ENCODE results near the gene THY1. TPM values are rescaled to one million over a fixed set of nuclear protein-coding genes. Genes with fewer than 3 reads are reported as not detected.

The THY1 gene
- total RNA-seq, 2 donors from 2014 or later = 35.0 to 151 TPM

DNA sequence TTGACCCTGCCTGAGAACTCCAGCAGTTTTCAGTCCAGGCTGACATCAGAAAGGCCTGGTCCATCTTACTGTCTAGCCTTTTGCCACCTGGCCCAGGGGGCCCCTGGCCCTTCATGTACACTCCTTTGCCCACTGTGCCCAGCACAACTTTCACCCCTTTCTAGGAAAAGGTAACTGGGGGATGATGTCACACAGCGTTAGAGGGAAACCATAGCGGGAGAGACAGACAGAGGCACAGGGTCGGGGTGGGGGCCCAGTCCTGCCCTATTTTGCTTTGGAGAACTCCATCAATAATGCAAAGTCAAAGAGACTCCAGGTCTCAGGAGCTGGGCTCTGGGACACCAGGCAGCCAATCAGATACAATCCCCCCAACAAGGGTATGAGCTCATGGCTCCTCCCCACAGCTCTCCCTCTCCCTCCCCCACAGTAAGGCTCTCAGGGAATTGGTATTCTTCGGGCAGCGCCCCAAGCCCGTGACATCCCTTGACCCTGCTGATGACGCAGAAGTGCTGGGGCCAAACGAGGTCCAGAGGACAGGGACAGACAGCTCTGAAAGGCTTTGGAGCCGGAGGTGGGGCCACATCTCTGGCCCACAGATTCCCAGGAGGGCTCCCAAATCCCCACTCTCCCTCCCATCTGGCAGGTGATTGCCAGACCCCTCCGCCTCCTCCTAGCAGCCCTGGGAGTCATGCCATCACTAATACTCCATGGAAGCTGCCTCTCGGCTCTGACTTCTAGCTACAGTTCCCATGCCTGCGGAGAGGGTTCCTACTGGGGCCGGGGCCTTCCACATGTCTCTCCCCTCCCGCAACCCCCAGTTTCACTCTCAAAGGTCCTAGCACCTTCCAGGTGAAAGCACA, 47.4 kb downstream of the THY1 start:
- peak; percentile 96 for DNase-seq (ENCODE audit: low spot score)
- intact Hi-C loops (cut with DNase I) = loop anchor here in 1 of 2 donors (10.0 kb wide), 1 partner anchor 99 kb away; no protein-coding TSS in a partner anchor

DNA sequence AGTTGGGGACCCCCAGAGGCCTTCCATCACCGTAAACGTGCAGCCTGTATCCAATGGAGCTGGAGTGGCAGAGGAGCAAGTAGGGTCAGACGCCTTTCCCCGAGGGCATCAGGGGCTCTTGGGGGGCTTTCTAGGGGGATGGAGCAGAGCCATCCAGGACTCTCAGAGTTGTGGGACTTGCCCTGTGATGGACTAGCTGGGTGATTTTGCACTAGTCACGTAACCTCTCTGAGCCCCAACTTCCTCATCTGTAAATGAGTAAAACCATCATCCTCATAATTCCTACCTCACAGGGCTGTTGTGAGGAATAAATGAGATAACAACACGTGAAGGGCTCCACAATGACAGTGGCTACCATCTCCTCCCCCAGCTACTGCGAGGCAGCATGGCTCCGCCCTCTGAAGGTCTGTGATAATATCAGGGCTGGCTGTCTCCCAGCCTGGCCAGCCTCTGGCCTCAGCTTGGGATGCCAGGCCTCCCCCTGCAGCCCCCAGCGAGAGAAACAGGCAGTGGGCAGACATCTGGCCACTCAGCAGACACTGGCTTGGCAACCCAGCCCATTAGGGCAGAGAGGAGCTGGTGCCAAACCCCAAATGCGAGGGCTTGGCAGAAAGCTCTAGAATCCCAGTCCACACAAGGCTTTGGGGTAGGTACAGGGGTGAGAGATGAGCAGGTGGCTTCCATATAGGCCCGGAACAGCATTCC, 48.2 kb downstream of the THY1 start:
- intact Hi-C loops (cut with DNase I) = loop anchor here (5.0 to 10.0 kb wide), 2 partner anchors 98 to 100 kb away; no protein-coding TSS in a partner anchor
- peak; percentile 73 for DNase-seq (ENCODE audit: low spot score)

DNA sequence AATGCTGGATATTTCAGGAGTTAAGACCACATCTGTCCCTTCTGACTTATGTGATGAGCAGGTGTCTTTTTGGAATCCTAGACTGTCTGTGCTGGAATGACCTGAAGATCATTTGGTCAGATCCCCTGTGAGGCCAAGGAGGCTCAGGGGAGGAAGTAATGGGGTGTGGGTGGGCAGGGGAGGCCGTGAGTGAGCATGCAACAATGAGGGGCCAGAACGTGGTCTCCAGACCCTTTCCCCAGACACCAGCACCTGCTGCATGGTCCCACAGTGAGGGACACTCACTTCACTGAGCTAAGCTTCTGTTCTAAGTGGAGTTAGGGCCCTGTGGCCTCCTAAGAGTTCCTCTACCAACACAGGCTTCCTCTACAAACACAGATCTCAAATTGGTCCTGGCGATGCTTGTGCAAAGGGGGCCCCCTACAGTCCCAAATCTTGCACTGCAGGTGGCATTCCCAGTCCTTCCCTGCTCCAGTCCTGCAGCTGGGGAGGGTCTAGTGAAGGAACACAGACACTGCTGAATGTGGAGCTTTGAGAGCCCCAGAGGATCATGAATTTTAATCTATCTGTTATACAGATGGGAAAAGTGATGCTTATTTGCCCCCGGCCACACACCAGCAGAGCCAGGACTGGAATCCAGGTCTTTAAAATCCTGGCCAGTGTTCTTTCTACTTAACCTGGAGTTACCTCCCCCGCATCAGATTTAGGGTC, 48.9 kb downstream of the THY1 start:
- intact Hi-C loops (cut with DNase I) = loop anchor here (2.0 to 10.0 kb wide), 3 partner anchors 17 to 101 kb away; no protein-coding TSS in a partner anchor
- DNase-seq (ENCODE audit: low spot score) = peak; percentile 92

DNA sequence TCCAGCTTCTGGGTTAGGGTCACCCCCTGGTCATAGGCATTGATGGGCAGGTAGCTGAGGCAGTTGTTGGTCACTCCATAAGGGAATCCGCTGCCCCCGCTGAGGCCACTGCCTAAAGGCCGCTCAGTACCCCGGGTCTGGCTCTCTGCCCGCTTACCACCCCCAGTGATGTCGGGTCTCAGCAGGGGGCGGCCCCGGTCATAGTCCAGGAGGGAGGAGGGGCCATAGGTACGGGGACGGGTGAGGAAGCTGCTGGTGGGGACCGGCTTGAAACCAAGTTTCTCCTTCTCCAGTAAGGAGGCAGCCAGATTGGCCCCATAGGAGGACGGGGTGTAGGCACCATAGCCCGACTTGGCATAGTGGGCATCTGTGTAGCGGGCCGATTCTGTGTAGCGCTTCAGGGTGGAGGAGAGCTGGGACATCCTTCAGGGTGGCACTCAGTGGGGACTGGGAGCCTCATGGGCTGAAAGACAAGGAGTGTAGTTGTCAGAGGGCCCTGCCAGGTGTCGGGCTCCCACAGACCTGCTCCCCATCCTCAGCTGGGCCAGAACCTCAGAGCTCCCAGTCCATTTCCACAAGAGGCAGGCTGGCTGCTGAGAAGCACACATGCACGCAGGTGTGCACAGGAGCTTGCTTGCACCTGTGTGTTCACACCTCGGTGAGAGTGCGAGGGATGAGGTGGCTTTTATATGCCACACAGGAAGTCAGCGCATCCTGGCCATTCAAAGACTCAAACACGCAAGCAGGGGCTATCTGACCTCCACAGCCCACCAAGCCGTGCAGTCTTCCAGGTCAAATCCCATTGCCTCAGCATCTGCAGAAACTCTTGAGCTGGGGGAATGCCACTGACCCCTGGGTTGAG, 49.7 kb downstream of the THY1 start:
- intact Hi-C loops (cut with DNase I) = loop anchor here (2.0 to 10.0 kb wide), 3 partner anchors 16 to 102 kb away; no protein-coding TSS in a partner anchor
- peak; percentile 75 for DNase-seq (ENCODE audit: low spot score)

DNA sequence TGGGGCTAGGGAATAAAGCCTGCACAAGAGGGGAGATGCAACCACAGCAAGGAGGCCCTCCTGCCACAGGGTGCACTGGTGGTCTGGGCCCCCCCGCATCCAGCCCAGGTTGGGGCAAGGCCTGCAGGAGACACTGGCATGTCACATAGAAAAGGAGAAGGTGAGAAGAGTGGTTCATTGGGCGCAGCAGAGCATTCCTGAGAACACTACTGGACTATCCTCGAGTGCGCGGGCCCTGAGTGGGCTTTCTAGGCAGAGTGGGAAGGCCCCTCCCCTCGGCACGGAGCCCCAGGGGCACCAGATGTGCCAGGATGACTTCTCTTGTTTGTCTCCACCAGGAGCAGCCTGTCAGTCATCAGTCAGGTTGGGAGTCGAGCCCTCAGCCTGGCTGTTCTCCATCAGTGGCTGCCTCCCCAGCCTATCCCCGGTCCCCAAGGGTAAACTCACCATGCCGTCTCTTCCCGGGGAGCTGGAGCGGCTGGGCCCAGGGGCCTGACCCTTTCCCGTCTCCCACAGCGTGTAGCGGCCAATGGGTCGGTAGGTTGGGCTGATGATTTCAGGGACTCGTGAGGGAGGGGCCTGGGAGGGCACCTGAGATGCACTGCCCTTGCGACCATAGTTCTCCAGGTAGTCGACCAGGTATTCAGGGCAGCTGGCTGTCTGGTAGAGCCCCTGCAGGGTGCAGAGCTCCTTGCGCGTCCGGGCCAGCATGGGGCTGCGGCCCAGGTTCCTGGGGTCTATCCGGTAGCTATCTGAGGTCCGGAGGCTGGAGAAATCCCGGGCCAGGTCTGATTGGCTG, 50.5 kb downstream of the THY1 start:
- DNase-seq (ENCODE audit: low spot score) = peak; percentile 77
- intact Hi-C loops (cut with DNase I) = loop anchor here (2.0 to 10.0 kb wide), 3 partner anchors 16 to 102 kb away; no protein-coding TSS in a partner anchor

DNA sequence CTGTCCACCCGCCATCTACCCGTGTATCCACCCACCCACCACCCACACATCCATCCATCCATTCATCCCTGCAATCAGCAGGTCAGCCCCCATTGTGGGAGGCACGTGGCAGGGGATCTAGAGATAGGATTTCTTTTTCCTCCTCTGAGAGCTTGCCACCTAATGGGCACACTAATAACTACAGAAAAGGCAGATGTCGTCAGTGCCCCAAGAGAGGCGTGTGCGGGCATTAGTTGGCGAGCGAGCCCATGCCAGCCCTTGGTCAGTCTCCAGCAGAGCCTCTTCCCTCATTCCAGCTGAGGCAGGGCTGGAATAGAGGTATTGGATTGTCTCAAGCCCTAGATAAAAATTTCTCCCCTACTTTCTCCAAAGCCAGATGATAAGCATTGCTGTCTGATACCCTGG, 51.2 kb downstream of the THY1 start:
- peak; percentile 73 for DNase-seq (ENCODE audit: low spot score)
- intact Hi-C loops (cut with DNase I) = loop anchor here (2.0 to 10.0 kb wide), 3 partner anchors 15 to 103 kb away; no protein-coding TSS in a partner anchor

DNA sequence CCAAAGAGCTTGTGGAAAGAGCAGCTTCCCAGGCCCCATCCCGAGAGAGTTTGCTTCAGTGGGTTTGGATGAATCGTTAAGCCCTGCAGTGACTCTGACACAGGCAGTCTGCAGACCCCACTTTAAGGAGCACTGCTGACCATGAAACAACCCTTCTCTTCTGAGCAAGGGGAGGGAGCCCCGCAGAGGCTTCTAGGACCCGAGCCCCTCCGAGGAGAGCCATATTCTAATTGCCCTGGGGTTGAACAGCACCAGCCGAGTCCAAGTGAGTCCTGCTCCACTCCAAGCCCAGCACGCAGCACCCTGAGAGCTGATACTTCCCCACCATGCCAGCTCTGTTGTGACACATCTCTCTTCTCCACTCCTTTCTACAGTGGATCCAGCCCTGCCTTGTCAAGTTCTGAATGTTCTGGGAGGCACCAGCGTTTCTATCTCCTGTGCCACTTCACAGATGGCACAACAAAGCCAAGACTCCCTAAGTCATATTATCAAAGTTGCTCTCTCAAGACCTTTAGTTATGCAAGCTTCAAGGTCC, 51.8 kb downstream of the THY1 start:
- DNase-seq (ENCODE audit: low spot score) = peak; percentile 48
- intact Hi-C loops (cut with DNase I) = loop anchor here (5.0 to 10.0 kb wide), 2 partner anchors 101 to 104 kb away; no protein-coding TSS in a partner anchor

DNA sequence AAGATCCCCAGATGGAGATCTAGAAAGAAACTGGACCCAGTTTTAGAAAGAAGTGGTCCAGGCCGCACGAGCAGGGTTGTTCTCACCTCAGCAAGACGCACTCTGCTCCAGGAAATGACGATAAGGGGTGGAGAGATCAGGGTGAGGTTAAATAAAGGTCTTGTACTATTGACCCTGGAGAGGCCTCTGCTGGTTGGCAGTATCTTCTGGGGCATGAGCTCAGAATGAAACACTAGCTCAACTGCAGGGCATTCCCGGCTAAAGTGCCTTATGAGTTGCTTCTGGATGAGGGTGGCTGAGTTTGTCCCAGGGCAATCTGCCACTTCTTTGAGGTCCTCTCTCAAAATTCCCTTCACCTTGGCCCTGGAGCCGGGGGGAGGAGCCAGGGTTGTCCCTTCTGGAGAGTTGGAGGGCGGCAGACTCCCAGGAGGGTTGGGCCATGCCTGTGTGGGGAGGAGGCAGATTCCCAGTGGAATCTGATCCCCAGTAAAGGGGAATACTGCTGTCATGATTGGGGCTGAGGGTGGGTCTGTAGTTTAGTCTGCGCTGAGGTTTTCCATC, 52.4 kb downstream of the THY1 start:
- peak; percentile 78 for DNase-seq (ENCODE audit: low spot score)
- intact Hi-C loops (cut with DNase I) = loop anchor here (5.0 to 10.0 kb wide), 2 partner anchors 102 to 104 kb away; no protein-coding TSS in a partner anchor

DNA sequence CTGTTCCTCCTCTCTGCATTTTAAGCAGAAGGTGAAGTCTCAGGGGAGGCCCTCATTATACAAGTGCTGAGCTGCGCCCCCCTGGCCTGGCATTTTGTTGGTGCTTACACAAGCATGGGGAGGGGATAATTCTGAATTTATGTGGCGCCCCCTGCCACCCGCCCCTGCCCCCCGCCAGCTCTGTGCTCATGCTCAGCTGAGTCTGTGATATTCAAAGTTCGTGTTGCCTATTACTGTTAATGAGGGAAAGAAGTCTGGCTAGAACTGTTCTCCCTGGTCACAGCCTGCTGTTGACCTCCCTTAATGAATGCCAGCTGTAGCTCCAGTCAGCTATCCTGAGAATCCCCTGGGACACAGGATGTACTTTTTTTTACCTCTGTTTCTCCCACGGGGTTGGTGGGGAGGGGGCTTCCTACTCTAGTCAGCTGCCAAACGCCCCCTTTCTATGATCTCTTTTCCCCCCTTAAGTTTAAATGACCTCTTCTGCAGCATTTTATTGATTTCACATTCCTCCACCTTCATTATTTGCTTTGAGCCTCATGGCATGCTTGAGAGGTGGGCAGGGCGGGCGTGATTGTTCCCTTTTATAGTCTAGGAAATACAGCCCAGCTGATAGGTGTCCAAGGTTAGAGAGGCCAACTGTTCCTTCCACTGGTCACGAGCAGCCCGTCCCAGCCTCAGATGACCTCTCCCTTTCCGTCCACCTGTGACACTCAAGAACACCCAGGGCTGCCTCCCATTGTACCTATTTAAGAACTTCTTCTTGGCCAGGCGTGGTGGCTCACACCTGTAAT, 53.6 kb downstream of the THY1 start:
- DNase-seq (ENCODE audit: low spot score) = peak; percentile 57
- intact Hi-C loops (cut with DNase I) = no loop called here

DNA sequence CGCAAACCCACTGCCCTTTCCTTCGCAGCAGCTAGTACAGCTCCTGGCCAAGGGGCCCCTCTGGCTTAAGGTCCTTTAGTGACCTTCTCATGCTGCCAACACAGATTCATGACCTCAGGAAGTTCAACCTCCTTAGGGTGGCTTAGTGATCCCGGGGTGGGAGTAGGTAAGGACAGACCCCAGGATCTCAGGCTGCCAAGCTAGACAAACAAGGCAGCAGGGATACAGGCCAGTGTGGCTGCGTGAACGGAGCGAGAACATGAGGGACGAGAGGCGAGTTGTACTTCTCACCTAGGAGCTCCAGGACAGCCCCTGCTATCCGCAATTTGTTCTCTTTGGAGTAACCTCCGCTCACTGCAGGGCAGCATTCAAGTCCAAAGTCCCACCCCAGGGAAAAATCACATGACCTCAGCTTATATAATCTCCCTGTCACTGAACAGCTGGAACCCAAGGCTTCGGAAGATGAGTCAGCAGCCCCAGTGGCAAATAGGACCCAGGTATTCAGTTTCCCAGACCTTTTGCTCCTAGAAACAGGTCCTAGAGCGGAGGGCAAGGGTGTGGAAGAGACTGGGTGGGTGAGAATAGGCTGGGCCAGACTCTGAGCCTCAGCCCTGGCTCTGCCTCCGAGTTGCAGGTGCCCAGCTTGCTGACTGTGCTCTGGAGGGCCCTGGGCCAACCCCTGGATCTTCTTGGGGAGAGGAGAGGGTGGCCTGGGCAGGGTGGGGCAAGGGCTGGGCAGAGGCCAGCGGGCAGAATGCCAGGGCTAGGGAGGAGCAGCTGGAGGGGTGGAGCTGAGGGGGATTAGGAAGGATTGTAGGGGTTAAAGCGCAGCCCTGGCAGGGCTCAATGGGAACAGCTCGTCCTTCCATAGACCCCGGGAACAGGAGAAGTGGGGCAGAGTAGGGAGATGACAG, 54.6 kb downstream of the THY1 start:
- intact Hi-C loops (cut with DNase I) = no loop called here
- DNase-seq (ENCODE audit: low spot score) = peak; percentile 79

DNA sequence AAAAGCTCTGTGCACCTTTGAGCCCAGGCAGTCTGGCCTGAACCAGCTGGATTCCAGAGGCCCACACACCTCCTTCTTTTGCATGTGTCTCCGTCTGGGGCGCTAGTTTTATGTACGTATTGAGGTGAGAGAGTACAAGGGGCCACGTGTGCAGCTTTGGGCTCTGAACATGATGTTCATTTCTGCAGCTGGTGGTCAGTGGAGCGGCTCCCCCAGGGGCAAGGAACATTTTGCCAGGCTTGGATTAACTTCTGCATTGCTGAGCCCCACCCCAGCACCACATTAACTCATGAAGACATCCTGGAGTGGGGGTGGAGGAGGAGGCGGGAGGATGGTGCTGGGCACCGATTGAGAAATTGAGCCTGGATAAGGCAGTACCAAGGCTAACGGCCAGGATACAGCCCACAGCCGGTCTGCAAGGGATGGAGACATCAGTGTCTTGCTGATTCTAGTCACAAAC, 55.3 kb downstream of the THY1 start:
- DNase-seq (ENCODE audit: low spot score) = peak; percentile 69
- intact Hi-C loops (cut with DNase I) = no loop called here

Measured in posterior vena cava (tissue), 2 donors.